IPS-20b (cell line): ENCODE measurements around the gene CAPN11.
A peak's percentile ranks its signal among the peaks of the same experiment; 100 is the strongest.
"Not testable (repeated sequence)": the region's sequence is repeated elsewhere in the genome, so short reads cannot be mapped to it uniquely, and the experiment has no call there.

Experiments used
- H3K27ac ChIP-seq: one replicate; pipeline ENCODE4 v1.5.1; 2013; ENCODE audit warnings: low read length
- H3K27me3 ChIP-seq: 2 replicates; pipeline ENCODE4 v1.6.1; 2013; ENCODE audit warnings: mild to moderate bottlenecking, low read length, inconsistent platforms; ENCODE audit not compliant: insufficient read depth
- H3K36me3 ChIP-seq: 2 replicates; pipeline ENCODE4 v1.6.1; 2013; ENCODE audit warnings: low read depth, mild to moderate bottlenecking, inconsistent platforms, low read length, moderate library complexity; ENCODE audit not compliant: insufficient read depth
- H3K4me1 ChIP-seq: 2 replicates; pipeline ENCODE4 v1.6.1; 2013; ENCODE audit warnings: mild to moderate bottlenecking, control low read depth, inconsistent platforms, low read length, moderate library complexity; ENCODE audit not compliant: insufficient read depth
- H3K4me3 ChIP-seq: 2 replicates; pipeline ENCODE4 v1.5.1; 2013; ENCODE audit warnings: mild to moderate bottlenecking, low read length, inconsistent platforms
- H3K9ac ChIP-seq: 2 replicates; pipeline ENCODE4 v1.6.1; 2013; ENCODE audit warnings: low read depth, mild to moderate bottlenecking, inconsistent platforms, low read length, moderate library complexity
- H3K9me3 ChIP-seq: 2 replicates; pipeline ENCODE4 v1.6.1; 2013; ENCODE audit warnings: mild to moderate bottlenecking, low read depth, low read length, inconsistent platforms; ENCODE audit not compliant: insufficient read depth

Gene CAPN11

DNA sequence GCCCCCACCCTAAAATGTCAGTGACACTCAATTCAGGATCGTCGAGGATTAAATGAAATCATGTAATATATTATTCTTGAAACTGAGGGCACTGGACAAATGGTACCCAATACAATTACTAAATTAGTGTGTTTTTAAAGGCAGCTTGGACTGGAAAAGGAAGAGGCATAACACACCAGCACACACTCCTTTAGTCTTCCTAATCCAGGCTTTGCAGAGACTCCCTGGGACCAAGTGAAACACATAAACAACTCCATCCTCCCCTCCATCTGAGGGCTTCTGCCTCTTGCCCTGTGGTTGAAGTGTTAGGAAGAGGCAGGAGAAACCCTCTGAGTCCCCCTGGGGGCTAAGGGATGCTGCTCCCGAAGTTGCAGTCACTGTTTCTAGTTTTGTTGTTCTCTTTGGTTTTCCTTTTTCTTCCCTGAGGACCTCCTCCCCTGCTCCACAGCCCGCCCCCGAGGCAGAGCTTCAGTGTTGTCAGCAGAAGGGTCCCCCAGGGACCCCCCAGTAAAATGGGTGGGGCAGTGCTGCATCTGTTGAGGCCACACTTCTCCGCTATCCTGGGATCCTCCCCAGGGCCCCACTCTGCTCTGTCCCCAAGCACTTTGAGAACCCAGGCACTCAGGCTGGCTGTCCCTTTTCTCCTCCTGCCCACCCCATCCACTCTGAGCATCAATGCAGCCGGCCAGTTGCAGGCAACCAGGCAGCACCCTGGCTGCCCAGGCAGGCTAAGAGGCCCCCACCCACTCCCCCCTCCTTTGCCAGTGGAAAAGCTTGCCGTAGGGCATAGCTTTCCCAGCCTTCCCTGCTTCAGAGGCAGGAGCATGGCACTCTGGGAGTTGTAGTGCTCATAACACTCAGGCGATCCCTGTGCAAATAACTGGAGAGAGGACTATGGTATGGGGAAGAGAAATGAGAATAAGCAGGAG lies 25.4 kb upstream of the CAPN11 start:
- Histone ChIP-seq H3K36me3 (peaks cover 12% of the 10 kb centered on the region; the same call in 1 of the 2 replicates), H3K9ac (0 out of 2 replicates have a peak overlapping the region, but pooled peaks have one; percentile 29), H3K27ac (no peak overlapping the region), H3K4me3 (no peak overlapping the region), H3K9me3 (no peaks in the 10 kb centered on the region), H3K4me1 (peaks cover 4% of the 10 kb centered on the region; the same call in 1 of the 2 replicates), H3K27me3 (0 out of 2 replicates have a peak, but pooled peaks cover 6% of the 10 kb centered on the region)

DNA sequence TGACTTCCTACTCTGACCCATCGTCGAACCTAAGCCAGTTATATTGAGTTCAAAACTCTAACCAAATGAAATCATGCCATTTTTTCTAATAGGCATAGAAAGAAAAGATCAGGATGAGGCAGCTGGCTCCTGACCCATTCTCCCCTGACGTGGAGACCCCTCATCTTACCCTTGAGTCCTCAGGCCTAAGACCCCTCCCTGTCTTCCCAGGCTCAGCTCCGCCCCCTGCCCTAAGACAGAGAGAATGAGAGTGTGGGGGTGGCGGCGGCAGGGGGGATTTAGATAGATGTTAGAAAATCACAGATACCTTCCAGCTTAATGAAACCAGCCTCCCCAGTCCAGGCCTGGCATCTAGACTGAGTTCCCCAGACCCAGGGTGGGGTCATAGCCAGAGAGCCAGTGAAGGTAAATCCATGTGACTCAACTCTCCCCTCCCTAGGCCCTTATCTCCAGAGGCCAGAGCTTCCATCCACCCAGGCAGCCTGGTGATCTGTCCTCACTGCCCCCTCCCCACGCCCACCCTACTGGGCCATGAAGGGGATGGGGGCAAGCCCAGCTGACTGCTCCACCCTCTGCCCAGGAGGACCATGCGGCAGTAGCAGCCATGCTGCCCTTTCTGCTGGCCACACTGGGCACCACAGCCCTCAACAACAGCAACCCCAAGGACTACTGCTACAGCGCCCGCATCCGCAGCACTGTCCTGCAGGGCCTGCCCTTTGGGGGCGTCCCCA lies 24.5 kb upstream of the CAPN11 start:
- H3K36me3 ChIP-seq, result peaks cover 12% of the 10 kb centered on the region; the same call in 1 of the 2 replicates
- H3K27me3 ChIP-seq, result no peaks in the 10 kb centered on the region
- H3K27ac ChIP-seq, result no peak overlapping the region
- H3K9me3 ChIP-seq, result no peaks in the 10 kb centered on the region
- H3K4me1 ChIP-seq, result peaks cover 4% of the 10 kb centered on the region; the same call in 1 of the 2 replicates
- H3K9ac ChIP-seq, result no peak overlapping the region
- H3K4me3 ChIP-seq, result no peak overlapping the region

DNA sequence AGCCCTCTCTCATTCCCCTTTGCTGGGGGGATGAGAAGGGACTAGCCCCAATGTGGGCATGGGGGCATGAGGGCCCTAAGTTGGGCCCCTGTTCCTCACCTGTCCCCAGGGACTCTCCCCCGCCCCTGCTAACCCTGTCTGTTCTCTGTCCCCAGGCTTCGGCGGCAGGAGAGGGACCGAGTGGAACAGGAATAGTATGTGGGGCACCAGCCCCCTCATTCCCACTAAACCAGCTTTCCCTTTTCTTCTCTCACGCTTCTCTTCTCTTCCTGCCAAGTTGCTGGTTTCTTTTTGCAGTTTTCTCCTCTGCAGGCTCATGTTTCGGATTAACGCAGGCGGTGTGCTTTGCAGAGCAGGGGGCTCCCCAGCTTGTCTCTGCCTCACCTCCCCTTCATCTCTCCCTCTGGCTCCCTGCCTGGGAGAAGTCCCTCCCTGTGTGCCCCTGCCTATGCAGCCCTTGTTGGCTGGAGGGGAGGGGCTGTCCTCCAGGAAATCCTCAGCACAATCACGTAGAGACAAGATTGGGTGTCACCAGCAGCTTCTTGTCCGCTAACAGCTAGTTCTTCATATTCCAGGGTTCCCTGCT lies 23.4 kb upstream of the CAPN11 start:
- peaks cover 4% of the 10 kb centered on the region; the same call in 1 of the 2 replicates for H3K4me1 ChIP-seq

DNA sequence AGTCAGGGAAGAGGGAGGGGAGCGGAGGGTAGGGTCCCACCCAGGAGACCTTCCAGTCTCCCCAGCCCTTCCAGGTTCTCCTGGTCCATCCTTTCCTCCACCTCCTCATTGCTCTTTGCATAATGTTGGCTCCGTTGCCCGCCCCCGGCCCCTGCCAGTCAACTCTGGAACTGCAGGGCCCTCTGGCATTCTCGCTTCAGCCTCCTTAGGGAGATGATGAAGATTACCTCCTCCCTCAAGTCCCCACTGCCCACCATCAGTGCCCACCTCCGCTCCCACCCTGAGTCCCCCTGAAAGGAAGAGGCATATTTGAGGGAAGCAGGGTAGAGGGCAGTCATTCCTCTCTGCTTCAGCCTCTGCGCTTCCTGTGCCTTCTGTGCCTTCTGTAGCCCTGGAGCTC lies 22.7 kb upstream of the CAPN11 start:
- H3K9ac ChIP-seq, result no peak overlapping the region
- peaks cover 4% of the 10 kb centered on the region; the same call in 1 of the 2 replicates for H3K4me1 ChIP-seq
- peaks cover 26% of the 10 kb centered on the region for H3K36me3 ChIP-seq
- H3K27ac ChIP-seq, result no peak overlapping the region
- no peaks in the 10 kb centered on the region for H3K9me3 ChIP-seq
- H3K27me3 ChIP-seq, result no peaks in the 10 kb centered on the region
- H3K4me3 ChIP-seq, result no peak overlapping the region

More for the DNA sequence above, 23.4 kb upstream of the CAPN11 start:
- Histone ChIP-seq H3K27me3 (no peaks in the 10 kb centered on the region), H3K9ac (no peak overlapping the region), H3K4me3 (no peak overlapping the region), H3K27ac (no peak overlapping the region), H3K36me3 (peaks cover 20% of the 10 kb centered on the region), H3K9me3 (no peaks in the 10 kb centered on the region)

DNA sequence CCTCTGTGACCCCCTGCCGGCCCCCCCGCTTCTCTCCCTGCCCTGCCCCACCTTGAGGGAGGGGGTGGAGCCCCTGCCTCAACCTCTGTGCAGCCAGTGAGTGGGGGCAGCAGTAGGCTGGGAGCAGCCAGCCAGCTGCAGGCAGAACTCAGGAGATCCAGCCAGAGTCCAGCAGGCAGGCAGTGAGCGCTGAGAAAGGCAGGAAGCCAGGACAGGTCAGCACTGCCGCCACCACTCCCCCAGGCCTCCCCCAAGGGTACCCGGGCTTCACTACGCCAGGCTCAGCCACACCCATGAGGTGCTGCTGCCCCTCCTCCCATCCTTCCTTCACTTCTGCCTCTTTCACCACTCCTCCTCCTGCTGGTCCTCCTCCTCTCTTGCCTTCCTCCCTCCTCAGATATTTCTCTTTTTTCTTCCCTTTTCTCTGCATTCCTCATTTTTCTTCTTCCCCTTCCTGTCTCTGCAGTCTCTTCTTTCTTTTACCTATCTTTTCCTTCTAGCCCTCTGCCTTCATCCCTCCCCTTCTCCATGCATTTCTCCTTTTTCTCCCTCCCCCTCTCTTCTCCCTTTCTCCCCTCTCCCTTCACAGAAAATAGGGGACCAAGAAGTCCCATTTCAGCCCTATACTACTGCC lies 19.8 kb upstream of the CAPN11 start:
- H3K27ac ChIP-seq, result no peak overlapping the region
- no peak overlapping the region for H3K4me3 ChIP-seq
- H3K36me3 ChIP-seq, result peaks cover 47% of the 10 kb centered on the region

DNA sequence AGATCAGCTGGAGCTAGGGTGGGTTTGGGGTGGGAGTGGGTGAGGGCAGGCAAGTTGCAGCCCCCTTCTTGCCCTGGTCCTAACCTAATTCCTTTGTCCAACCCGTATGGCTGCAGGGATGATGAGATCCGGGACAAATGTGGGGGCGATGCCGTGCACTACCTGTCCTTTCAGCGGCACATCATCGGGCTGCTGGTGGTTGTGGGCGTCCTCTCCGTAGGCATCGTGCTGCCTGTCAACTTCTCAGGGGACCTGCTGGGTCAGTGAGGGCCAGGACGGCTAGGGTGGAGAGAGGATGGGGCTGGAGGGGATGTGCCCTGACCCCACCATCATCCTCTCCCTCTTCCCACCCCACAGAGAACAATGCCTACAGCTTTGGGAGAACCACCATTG lies 19.3 kb upstream of the CAPN11 start:
- Histone ChIP-seq H3K27me3 (no peaks in the 10 kb centered on the region), H3K27ac (no peak overlapping the region), H3K4me1 (no peaks in the 10 kb centered on the region), H3K4me3 (no peak overlapping the region), H3K36me3 (peaks cover 52% of the 10 kb centered on the region), H3K9me3 (no peaks in the 10 kb centered on the region), H3K9ac (no peak overlapping the region)

More for the DNA sequence above, 19.8 kb upstream of the CAPN11 start:
- H3K27me3 ChIP-seq, result no peaks in the 10 kb centered on the region
- H3K9ac ChIP-seq, result no peak overlapping the region
- no peaks in the 10 kb centered on the region for H3K9me3 ChIP-seq
- peaks cover 2% of the 10 kb centered on the region; the same call in 1 of the 2 replicates for H3K4me1 ChIP-seq

DNA sequence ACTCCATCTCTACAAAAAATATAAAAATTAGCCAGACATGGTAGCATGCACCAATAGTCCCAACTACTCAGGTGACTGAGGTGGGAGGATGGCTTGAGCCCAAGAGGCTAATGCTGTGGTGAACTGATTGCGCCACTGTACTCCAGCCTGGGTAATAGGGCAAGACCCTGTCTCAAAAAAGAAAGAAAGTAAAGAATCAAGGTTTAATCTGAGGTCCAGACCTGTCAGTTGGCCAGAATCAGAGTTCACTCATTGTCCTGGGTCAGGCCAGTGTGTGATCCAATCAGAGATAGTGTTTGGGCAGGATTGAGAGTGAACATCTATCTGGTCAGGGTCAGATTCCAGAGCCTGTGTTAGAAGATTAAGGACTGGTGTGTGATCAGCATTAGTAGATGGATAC lies 15.8 kb upstream of the CAPN11 start:
- Histone ChIP-seq H3K36me3 (peaks cover 61% of the 10 kb centered on the region), H3K9me3 (no peaks in the 10 kb centered on the region), H3K4me3 (no peak overlapping the region), H3K4me1 (no peaks in the 10 kb centered on the region), H3K27me3 (no peaks in the 10 kb centered on the region), H3K9ac (no peak overlapping the region), H3K27ac (no peak overlapping the region)

DNA sequence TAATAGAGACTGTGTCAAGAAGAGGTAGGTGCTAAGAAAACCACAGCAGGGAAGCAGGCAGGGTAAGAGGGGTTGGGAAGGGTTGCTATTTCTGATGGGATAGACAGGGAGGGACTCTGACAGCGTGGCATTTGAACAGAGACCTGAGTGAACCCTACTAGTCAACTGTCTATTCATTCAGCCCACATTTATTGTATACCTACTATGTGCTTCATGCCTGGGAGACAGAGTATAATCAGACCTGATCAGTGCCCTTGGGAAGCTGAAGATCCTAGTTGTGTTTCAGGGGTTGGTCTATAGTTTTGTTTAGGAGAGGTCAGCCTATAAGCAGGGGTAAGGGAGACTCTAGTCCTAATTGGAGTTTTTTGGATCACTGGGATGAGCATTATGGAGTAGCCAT lies 14.9 kb upstream of the CAPN11 start:
- peaks cover 69% of the 10 kb centered on the region for H3K36me3 ChIP-seq
- no peak overlapping the region for H3K9ac ChIP-seq
- no peak overlapping the region for H3K27ac ChIP-seq
- H3K9me3 ChIP-seq, result no peaks in the 10 kb centered on the region
- H3K4me3 ChIP-seq, result no peak overlapping the region
- no peaks in the 10 kb centered on the region for H3K27me3 ChIP-seq
- no peaks in the 10 kb centered on the region for H3K4me1 ChIP-seq

DNA sequence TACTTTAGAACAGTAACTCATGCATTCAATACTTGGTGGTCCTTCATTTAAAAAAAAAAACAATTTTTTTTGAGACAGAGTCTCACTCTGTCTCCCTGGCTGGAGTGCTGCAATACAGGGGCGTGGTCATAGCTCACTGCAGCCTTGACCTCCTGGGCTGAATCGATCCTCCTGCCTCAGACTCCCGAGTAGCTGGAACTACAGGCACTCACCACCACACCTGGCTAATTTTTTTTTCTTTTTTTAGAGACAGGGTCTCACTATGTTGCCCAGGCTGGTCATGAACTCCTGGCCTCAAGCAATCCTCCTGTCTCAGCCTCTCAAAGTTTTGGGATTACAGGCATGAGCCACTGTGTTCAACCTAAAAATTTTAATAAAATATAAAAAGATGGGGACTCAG lies 14.1 kb upstream of the CAPN11 start:
- H3K4me3 ChIP-seq, H3K4me1 ChIP-seq, H3K9me3 ChIP-seq, H3K9ac ChIP-seq, H3K27me3 ChIP-seq, H3K27ac ChIP-seq: not testable (repeated sequence)
- peaks cover 77% of the 10 kb centered on the region for H3K36me3 ChIP-seq

DNA sequence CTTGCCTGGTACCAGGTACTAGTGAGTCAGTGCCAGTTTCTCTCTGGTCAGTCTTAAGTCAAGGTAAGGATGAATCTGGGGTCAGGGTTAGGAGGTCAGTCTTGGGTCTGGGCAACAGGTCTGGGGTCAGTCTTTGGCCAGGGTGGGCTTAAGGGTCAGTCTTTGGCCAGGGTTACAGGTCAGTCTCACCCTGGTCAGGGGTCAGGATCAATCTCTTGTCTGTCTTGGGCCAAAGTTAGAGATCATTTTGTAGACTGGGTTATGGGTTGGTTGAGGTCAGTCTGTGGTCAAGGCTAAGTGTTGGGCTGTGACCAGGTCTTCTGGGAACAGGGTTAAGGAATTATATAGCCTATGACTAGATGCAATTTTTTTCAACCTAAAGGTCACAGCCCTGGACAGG lies 12.8 kb upstream of the CAPN11 start:
- no peaks in the 10 kb centered on the region for H3K9me3 ChIP-seq
- no peak overlapping the region for H3K9ac ChIP-seq
- peaks cover 69% of the 10 kb centered on the region for H3K36me3 ChIP-seq
- H3K27ac ChIP-seq, result no peak overlapping the region
- no peak overlapping the region for H3K4me3 ChIP-seq
- no peaks in the 10 kb centered on the region for H3K27me3 ChIP-seq
- no peaks in the 10 kb centered on the region for H3K4me1 ChIP-seq

DNA sequence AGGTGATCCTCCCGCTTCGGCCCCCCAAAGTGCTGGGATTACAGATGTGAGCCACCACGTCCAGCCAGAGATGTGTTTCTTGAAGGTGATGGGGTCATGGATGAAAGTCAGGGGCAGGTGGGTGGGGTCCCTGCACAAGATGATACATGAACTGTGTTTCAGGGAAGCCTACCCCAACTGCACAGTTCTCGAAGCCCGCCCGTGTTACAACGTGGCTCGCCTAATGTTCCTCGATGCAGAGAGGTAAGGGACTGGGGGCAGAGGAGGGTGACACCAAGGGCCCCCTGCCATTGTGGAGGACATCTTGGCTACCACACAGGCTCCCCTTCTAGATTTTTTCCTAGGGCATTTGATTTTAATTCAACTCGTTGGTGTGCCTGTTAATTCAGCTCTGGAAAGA lies 11.9 kb upstream of the CAPN11 start:
- Histone ChIP-seq H3K36me3 (peaks cover 61% of the 10 kb centered on the region), H3K9me3 (no peaks in the 10 kb centered on the region), H3K9ac (no peak overlapping the region)

More for the DNA sequence above, 11.9 kb upstream of the CAPN11 start:
- H3K27ac ChIP-seq, result no peak overlapping the region
- H3K4me3 ChIP-seq, result no peak overlapping the region
- H3K4me1 ChIP-seq, result no peaks in the 10 kb centered on the region
- H3K27me3 ChIP-seq, result no peaks in the 10 kb centered on the region
